GM23338 (cell line): ENCODE results near the gene AURKAIP1. TPM values are rescaled to one million over a fixed set of nuclear protein-coding genes. Genes with fewer than 3 reads are reported as not detected.

ENCODE experiments used
- ATAC-seq: fragments of 200-7000 bp; cut with Tn5 transposase; 3 replicates; pipeline ENCODE4 v1.9.1; 2020
- DNase-seq: peaks from one replicate; pipeline ENCODE4 v3.0.0-alpha.2; 2015; ENCODE audit warnings: low spot score
- H2AFZ ChIP-seq: fragments of 200-600 bp; sonication (generic); 2 replicates; pipeline ENCODE4 v1.8.0; 2016; ENCODE audit warnings: antibody characterized with exemption, mild to moderate bottlenecking, moderate library complexity
- H3F3A ChIP-seq: fragments of 200-600 bp; sonication (generic); replicated peaks from 2 replicates; pipeline ENCODE4 v1.8.0; 2017; ENCODE audit warnings: antibody characterized with exemption, mixed run types, low read depth
- H3K27ac ChIP-seq: fragments of 200-600 bp; sonication (generic); 2 replicates; pipeline ENCODE4 v1.6.1; 2016; ENCODE audit warnings: low read depth
- H3K27me3 ChIP-seq: fragments of 200-600 bp; sonication (generic); 2 replicates; pipeline ENCODE4 v1.8.0; 2016; ENCODE audit warnings: mild to moderate bottlenecking, mixed run types, moderate library complexity; ENCODE audit not compliant: insufficient read depth
- H3K36me3 ChIP-seq: fragments of 200-600 bp; sonication (generic); 2 replicates; pipeline ENCODE4 v1.8.0; 2016; ENCODE audit warnings: mild to moderate bottlenecking; ENCODE audit not compliant: insufficient read depth
- H3K4me1 ChIP-seq: fragments of 200-600 bp; sonication (generic); 2 replicates; pipeline ENCODE4 v1.8.0; 2016; ENCODE audit warnings: mild to moderate bottlenecking, moderate library complexity; ENCODE audit not compliant: insufficient read depth
- H3K4me2 ChIP-seq: fragments of 200-600 bp; sonication (generic); 2 replicates; pipeline ENCODE4 v1.7.1; 2017; ENCODE audit warnings: mixed run types
- H3K4me3 ChIP-seq: fragments of 200-600 bp; sonication (generic); 2 replicates; pipeline ENCODE4 v1.6.1; 2016; ENCODE audit warnings: mixed run types
- H3K79me2 ChIP-seq: fragments of 200-600 bp; sonication (generic); replicated peaks from 2 replicates; pipeline ENCODE4 v1.8.0; 2017; ENCODE audit warnings: mild to moderate bottlenecking; ENCODE audit not compliant: insufficient read depth
- H3K9me2 ChIP-seq: fragments of 200-600 bp; sonication (generic); 2 replicates; pipeline ENCODE4 v1.8.0; 2017; ENCODE audit not compliant: insufficient read depth
- H4K20me1 ChIP-seq: fragments of 200-600 bp; sonication (generic); replicated peaks from 2 replicates; pipeline ENCODE4 v1.8.0; 2017; ENCODE audit warnings: mild to moderate bottlenecking; ENCODE audit not compliant: insufficient read depth
- H3K27ac Mint-ChIP-seq: 2 replicates; pipeline ENCODE4 v1.8.0; 2020; ENCODE audit warnings: inconsistent platforms, mild to moderate bottlenecking, moderate library complexity, mixed read lengths
- H3K27me3 Mint-ChIP-seq: 3 replicates; pipeline ENCODE4 v1.8.0; 2022; ENCODE audit warnings: low read depth, mild to moderate bottlenecking, moderate library complexity, mixed read lengths, inconsistent platforms; ENCODE audit not compliant: insufficient read depth, poor library complexity
- H3K36me3 Mint-ChIP-seq: 3 replicates; pipeline ENCODE4 v1.8.0; 2021; ENCODE audit warnings: low read depth, mild to moderate bottlenecking, inconsistent platforms, moderate library complexity, mixed read lengths
- H3K4me1 Mint-ChIP-seq: 3 replicates; pipeline ENCODE4 v1.8.0; 2020; ENCODE audit warnings: mild to moderate bottlenecking, inconsistent platforms, mixed read lengths
- H3K4me3 Mint-ChIP-seq: 3 replicates; pipeline ENCODE4 v1.8.0; 2021; ENCODE audit warnings: moderate library complexity, mild to moderate bottlenecking, inconsistent platforms, mixed read lengths
- H3K9me3 Mint-ChIP-seq: 3 replicates; pipeline ENCODE4 v1.8.0; 2020; ENCODE audit warnings: moderate library complexity, mild to moderate bottlenecking, inconsistent platforms, mixed read lengths
- CREB1 ChIP-seq: fragments of 250-450 bp; sonication (Bioruptor Pico); IDR thresholded peaks from 2 replicates; pipeline ENCODE4 v1.5.0; 2020; ENCODE audit warnings: low read depth, mild to moderate bottlenecking, moderate library complexity
- EZH2 ChIP-seq: fragments of 200-600 bp; sonication (generic); IDR thresholded peaks from one replicate; pipeline ENCODE4 v1.8.0; 2017; ENCODE audit warnings: antibody characterized with exemption, mild to moderate bottlenecking, low read depth; ENCODE audit not compliant: unreplicated experiment
- EZH2phosphoT487 ChIP-seq: fragments of 200-600 bp; sonication (generic); IDR thresholded peaks from one replicate; pipeline ENCODE4 v1.8.1; 2018; ENCODE audit warnings: antibody characterized with exemption; ENCODE audit not compliant: unreplicated experiment
- JUNB ChIP-seq: IDR thresholded peaks from one replicate; pipeline ENCODE4 v1.6.1; 2016; ENCODE audit warnings: antibody characterized with exemption; ENCODE audit not compliant: unreplicated experiment
- NANOG ChIP-seq: IDR thresholded peaks from 2 replicates; pipeline ENCODE4 v1.6.1; 2016; ENCODE audit warnings: antibody characterized with exemption, borderline replicate concordance
- POLR2AphosphoS5 ChIP-seq: IDR thresholded peaks from 2 replicates; pipeline ENCODE4 v1.6.1; 2016; ENCODE audit warnings: antibody characterized with exemption, low read depth
- STAT1 ChIP-seq: IDR thresholded peaks from one replicate; pipeline ENCODE4 v1.6.1; 2016; ENCODE audit warnings: antibody characterized with exemption; ENCODE audit not compliant: unreplicated experiment
- ZNF114 ChIP-seq: fragments of 250-450 bp; sonication (Bioruptor Pico); IDR thresholded peaks from 2 replicates; pipeline ENCODE4 v1.5.0; 2020; ENCODE audit warnings: mild to moderate bottlenecking, moderate library complexity
- ZNF331 ChIP-seq: fragments of 250-450 bp; sonication (Bioruptor Pico); IDR thresholded peaks from 2 replicates; pipeline ENCODE4 v1.5.0; 2020; ENCODE audit warnings: low read depth, mild to moderate bottlenecking, moderate library complexity
- polyA plus RNA-seq: library from polyadenylated mRNA; unstranded; fragments of >200 nt; fragmentation: Nextera tagmentation; extraction: Ambion mirVana; gene quantifications from 2 replicates; pipeline ENCODE4 v1.2.1, GENCODE V29; 2016
- total RNA-seq: library from RNA; depleted of rRNA; stranded (reverse); fragments of >200 nt; shearing (Covaris generic); gene quantifications from 2 replicates; pipeline ENCODE4 v1.2.3, GENCODE V29; 2014
- TF ChIP-seq, protein P1 (sequence below), 2 experiments: fragments of 200-600 bp in 1 of 2; sonication (generic) in 1 of 2; conservative IDR thresholded peaks; 2 replicates each; pipeline versions ENCODE4 v1.5.1 to v1.6.1; 2016 to 2017; ENCODE audit warnings: antibody characterized with exemption in 2 of 2, low read depth in 2 of 2, mild to moderate bottlenecking in 2 of 2, moderate library complexity in 1 of 2
- TF ChIP-seq, protein P2 (sequence below): IDR thresholded peaks from 2 replicates; pipeline ENCODE4 v1.6.1; 2016; ENCODE audit warnings: antibody characterized with exemption
- TF ChIP-seq, protein P3 (sequence below): IDR thresholded peaks from one replicate; pipeline ENCODE4 v1.6.1; 2018; ENCODE audit warnings: antibody characterized with exemption; ENCODE audit not compliant: unreplicated experiment

Gene AURKAIP1
- total and polyA plus RNA-seq, 2 experiments from 2014 or later, result 167 to 355 TPM

DNA sequence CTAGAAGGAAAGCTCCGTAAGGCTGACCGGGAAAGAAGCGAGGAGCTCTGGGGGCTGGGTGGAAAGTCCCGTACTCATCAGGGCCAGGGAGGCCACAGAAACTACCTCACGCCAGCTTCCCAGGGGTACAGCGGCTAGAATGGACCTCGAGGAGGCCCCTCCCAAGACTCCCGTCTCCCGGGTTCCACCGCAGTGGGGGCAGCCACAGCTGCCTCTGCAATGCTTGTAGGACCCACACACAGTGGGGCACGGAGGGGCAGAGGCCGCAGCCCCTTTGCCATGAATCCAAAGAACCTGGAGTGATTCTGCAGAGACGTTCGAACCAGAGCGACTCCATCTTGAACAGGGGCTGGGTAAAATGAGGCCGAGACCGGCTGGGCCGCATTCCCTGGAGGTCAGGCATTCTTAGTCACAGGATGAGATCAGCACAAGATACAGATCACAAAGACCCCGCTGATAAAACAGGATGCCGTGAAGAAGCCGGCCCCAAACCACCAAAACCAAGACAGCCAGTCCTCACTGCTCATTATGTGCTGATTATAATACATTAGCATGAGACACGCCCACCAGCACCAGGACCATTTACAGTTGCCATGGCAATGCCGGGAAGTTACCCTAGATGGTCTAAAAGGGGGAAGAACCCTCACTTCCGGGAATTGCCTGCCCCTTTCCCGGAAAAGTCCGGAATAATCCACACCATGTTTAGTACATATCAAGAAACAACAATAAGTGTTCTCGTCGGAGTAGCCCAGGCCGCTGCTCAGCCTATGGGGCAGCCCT lies 47.6 kb upstream of the AURKAIP1 start:
- no peaks in the 10 kb centered on the region for H3K9me3 Mint-ChIP-seq
- no peak overlapping the region for H3K4me3 Mint-ChIP-seq
- Histone ChIP-seq H3K27me3 (0 out of 2 replicates have a peak, but pooled peaks cover 2% of the 10 kb centered on the region), H4K20me1 (no peaks in the 10 kb centered on the region), H3K27ac (peak overlapping the region; percentile 85), H2AFZ (no peak overlapping the region), H3K36me3 (no peaks in the 10 kb centered on the region), H3K4me1 (peaks cover 32% of the 10 kb centered on the region), H3K79me2 (no peaks in the 10 kb centered on the region), H3F3A (0 out of 2 replicates have a peak, but pooled peaks cover 16% of the 10 kb centered on the region), H3K9me2 (no peaks in the 10 kb centered on the region), H3K4me2 (peak overlapping the region; percentile 37; the same call in 1 of the 2 replicates), H3K4me3 (no peak overlapping the region)
- peak overlapping the region; percentile 40; the same call in 1 of the 2 replicates for H3K27ac Mint-ChIP-seq
- TF ChIP-seq ZNF331 (CRISPR knock-in tag) (0 out of 2 replicates have a peak, but pooled peaks have one; percentile 36), ZNF114 (CRISPR knock-in tag) (peak; percentile 97), CREB1 (peak; percentile 50; the same call in 1 of the 2 replicates), EZH2 (no peak)
- DNase-seq (peak; percentile 87), ATAC-seq (peak; percentile 1; the same call in 1 of the 3 replicates)
- H3K36me3 Mint-ChIP-seq, result no peaks in the 10 kb centered on the region; the same call in 2 of the 3 replicates
- peaks cover 32% of the 10 kb centered on the region for H3K4me1 Mint-ChIP-seq
- peaks cover 13% of the 10 kb centered on the region for H3K27me3 Mint-ChIP-seq

DNA sequence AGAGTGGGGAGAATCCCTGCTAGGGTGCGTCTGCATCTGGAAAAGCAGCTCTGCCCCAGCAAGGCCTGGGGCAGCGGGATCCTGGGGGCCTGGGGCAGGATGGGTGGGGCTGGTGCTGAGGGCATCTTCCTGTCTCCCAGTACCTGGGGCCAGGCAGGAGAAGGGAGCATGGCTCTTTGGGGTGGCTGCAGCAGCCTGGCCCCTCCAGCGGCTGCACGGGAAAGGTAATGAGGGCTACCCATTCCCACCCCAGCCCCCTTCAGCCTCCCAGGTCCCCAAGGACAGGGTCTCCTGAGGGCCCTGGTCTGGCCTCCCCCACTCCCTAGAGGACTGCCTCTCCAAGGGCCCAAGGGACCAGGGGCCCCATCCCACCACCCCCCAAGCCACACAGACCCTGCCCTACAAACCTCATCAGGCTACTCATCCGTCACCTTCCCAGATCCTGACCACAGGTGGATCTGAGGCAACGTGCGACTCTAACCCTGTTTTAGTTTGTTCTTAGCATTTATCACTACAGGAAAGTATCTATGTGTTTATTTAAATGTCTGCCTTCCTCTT lies 47.0 kb upstream of the AURKAIP1 start:
- H2AFZ ChIP-seq, result no peak overlapping the region
- no peaks in the 10 kb centered on the region for H3K9me2 ChIP-seq
- no peak for DNase-seq
- Mint-ChIP-seq H3K36me3 (no peaks in the 10 kb centered on the region; the same call in 2 of the 3 replicates), H3K4me1 (peaks cover 33% of the 10 kb centered on the region), H3K27ac (peak overlapping the region; percentile 40; the same call in 1 of the 2 replicates), H3K9me3 (no peaks in the 10 kb centered on the region), H3K27me3 (peaks cover 13% of the 10 kb centered on the region), H3K4me3 (no peak overlapping the region)
- no peak overlapping the region for H3K4me3 ChIP-seq
- H3F3A ChIP-seq, result 0 out of 2 replicates have a peak, but pooled peaks cover 16% of the 10 kb centered on the region
- peak overlapping the region; percentile 85 for H3K27ac ChIP-seq
- H3K79me2 ChIP-seq, result no peaks in the 10 kb centered on the region
- 0 out of 2 replicates have a peak, but pooled peaks cover 2% of the 10 kb centered on the region for H3K27me3 ChIP-seq
- ATAC-seq, result no peak
- peak overlapping the region; percentile 37; the same call in 1 of the 2 replicates for H3K4me2 ChIP-seq
- H3K36me3 ChIP-seq, result no peaks in the 10 kb centered on the region
- peaks cover 35% of the 10 kb centered on the region for H3K4me1 ChIP-seq
- no peaks in the 10 kb centered on the region for H4K20me1 ChIP-seq
- TF ChIP-seq ZNF331 (CRISPR knock-in tag) (no peak), EZH2 (no peak), JUNB (no peak), NANOG (no peak), EZH2phosphoT487 (no peak), CREB1 (no peak), POLR2AphosphoS5 (no peak), STAT1 (no peak)
- TF ChIP-seq, protein P1, sequence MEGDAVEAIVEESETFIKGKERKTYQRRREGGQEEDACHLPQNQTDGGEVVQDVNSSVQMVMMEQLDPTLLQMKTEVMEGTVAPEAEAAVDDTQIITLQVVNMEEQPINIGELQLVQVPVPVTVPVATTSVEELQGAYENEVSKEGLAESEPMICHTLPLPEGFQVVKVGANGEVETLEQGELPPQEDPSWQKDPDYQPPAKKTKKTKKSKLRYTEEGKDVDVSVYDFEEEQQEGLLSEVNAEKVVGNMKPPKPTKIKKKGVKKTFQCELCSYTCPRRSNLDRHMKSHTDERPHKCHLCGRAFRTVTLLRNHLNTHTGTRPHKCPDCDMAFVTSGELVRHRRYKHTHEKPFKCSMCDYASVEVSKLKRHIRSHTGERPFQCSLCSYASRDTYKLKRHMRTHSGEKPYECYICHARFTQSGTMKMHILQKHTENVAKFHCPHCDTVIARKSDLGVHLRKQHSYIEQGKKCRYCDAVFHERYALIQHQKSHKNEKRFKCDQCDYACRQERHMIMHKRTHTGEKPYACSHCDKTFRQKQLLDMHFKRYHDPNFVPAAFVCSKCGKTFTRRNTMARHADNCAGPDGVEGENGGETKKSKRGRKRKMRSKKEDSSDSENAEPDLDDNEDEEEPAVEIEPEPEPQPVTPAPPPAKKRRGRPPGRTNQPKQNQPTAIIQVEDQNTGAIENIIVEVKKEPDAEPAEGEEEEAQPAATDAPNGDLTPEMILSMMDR (conservative IDR thresholded peaks at IDR 0.05; ENCODE audit: low read depth in 2 of 2), result no peak
- TF ChIP-seq, protein P2, sequence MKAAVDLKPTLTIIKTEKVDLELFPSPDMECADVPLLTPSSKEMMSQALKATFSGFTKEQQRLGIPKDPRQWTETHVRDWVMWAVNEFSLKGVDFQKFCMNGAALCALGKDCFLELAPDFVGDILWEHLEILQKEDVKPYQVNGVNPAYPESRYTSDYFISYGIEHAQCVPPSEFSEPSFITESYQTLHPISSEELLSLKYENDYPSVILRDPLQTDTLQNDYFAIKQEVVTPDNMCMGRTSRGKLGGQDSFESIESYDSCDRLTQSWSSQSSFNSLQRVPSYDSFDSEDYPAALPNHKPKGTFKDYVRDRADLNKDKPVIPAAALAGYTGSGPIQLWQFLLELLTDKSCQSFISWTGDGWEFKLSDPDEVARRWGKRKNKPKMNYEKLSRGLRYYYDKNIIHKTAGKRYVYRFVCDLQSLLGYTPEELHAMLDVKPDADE, result no peak
- TF ChIP-seq, protein P3, sequence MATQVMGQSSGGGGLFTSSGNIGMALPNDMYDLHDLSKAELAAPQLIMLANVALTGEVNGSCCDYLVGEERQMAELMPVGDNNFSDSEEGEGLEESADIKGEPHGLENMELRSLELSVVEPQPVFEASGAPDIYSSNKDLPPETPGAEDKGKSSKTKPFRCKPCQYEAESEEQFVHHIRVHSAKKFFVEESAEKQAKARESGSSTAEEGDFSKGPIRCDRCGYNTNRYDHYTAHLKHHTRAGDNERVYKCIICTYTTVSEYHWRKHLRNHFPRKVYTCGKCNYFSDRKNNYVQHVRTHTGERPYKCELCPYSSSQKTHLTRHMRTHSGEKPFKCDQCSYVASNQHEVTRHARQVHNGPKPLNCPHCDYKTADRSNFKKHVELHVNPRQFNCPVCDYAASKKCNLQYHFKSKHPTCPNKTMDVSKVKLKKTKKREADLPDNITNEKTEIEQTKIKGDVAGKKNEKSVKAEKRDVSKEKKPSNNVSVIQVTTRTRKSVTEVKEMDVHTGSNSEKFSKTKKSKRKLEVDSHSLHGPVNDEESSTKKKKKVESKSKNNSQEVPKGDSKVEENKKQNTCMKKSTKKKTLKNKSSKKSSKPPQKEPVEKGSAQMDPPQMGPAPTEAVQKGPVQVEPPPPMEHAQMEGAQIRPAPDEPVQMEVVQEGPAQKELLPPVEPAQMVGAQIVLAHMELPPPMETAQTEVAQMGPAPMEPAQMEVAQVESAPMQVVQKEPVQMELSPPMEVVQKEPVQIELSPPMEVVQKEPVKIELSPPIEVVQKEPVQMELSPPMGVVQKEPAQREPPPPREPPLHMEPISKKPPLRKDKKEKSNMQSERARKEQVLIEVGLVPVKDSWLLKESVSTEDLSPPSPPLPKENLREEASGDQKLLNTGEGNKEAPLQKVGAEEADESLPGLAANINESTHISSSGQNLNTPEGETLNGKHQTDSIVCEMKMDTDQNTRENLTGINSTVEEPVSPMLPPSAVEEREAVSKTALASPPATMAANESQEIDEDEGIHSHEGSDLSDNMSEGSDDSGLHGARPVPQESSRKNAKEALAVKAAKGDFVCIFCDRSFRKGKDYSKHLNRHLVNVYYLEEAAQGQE, result no peak
